ENCODE measurements around the gene KDELR3. TPM values are rescaled to one million over a fixed set of nuclear protein-coding genes. Genes with fewer than 3 reads are reported as not detected.

Gene KDELR3
- total and polyA plus RNA-seq, 4 experiments from 2014 or later = 0.10 to 0.24 TPM; not detected in 2

DNA sequence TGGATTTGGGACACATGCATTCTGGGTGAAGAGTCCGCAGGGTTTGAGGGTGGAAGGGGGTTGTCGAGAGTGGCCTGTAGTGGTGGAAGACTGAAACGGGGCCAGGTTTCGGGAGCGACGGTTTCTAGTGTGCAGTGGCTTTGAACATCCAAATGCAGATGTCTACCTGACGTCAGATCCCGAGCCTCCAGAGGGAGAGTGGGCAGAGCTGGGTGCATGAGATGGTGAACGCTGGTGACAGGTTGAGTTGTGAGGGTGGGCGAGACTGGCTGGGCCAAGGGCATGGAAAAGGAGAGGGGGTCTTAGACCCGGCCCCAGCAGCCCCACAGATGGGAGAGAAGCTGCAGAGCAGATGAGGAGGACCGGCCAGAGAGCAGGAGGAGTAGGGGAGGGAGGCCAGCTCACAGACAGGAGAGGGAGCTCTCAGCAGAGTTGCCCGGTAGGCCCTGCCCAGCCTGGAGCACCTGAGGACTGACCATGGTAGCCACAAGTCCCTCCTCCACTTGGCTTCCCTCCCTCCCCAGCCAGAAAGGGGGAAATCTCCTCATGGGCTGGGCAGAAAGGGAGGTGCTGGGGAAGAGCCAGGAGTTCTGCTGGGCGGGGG, 27.0 kb upstream of the KDELR3 start:
- Histone ChIP-seq H3K4me1 (ENCODE audit: insufficient read depth, low read length) (no peaks in the 10 kb centered on the region), H3K36me3 (ENCODE audit: insufficient read depth, low read length) (no peaks in the 10 kb centered on the region), H3K27me3 (ENCODE audit: insufficient read depth, low read length) (no peaks in the 10 kb centered on the region), H3K4me3 (ENCODE audit: low read length in 2 of 2) (no peak overlapping the region), H3K9me3 (ENCODE audit: control insufficient read depth in 1 of 2, low read length in 2 of 2) (no peaks in the 10 kb centered on the region), H3K27ac (ENCODE audit: low read depth, low read length) (no peak overlapping the region)
- H3K4me1 Mint-ChIP-seq = no peaks in the 10 kb centered on the region
- H3K36me3 Mint-ChIP-seq = no peaks in the 10 kb centered on the region
- H3K27me3 Mint-ChIP-seq = peaks cover 6 to 17% of the 10 kb centered on the region in 2 donors
- H3K9me3 Mint-ChIP-seq = peaks cover 0 to 3% (median 0%) of the 10 kb centered on the region in 8 donors
- POLR2A ChIA-PET (ENCODE audit: partially characterized antibody) = no interaction called here
- CTCF ChIA-PET (ENCODE audit: partially characterized antibody) = no interaction called here
- no peak for DNase-seq
- peak overlapping the region in 1 of 7 donors; percentile 27 for H3K27ac Mint-ChIP-seq
- intact Hi-C loops (cut with micrococcal nuclease) = no loop called here
- H3K4me3 Mint-ChIP-seq = no peak overlapping the region

GRCh38 chr22:38441620-38442287, 26.1 kb upstream of the KDELR3 start:
- H3K36me3 ChIP-seq (ENCODE audit: insufficient read depth, low read length) = no peaks in the 10 kb centered on the region
- ChIA-PET POLR2A (ENCODE audit: partially characterized antibody) (no interaction called here), CTCF (ENCODE audit: partially characterized antibody) (no interaction called here)
- Mint-ChIP-seq H3K27ac (no peak overlapping the region), H3K4me3 (no peak overlapping the region), H3K36me3 (no peaks in the 10 kb centered on the region), H3K4me1 (no peaks in the 10 kb centered on the region), H3K27me3 (peaks cover 6 to 15% of the 10 kb centered on the region in 2 donors), H3K9me3 (peaks cover 0 to 3% (median 0%) of the 10 kb centered on the region in 8 donors)
- DNase-seq = no peak
- H3K27me3 ChIP-seq (ENCODE audit: insufficient read depth, low read length) = no peaks in the 10 kb centered on the region
- intact Hi-C loops (cut with micrococcal nuclease) = no loop called here
- H3K9me3 ChIP-seq (ENCODE audit: control insufficient read depth in 1 of 2, low read length in 2 of 2) = no peaks in the 10 kb centered on the region
- no peak overlapping the region for H3K27ac ChIP-seq (ENCODE audit: low read depth, low read length)
- no peaks in the 10 kb centered on the region for H3K4me1 ChIP-seq (ENCODE audit: insufficient read depth, low read length)
- no peak overlapping the region for H3K4me3 ChIP-seq (ENCODE audit: low read length in 2 of 2)

GRCh38 chr22:38442967-38443627, 24.8 kb upstream of the KDELR3 start:
- intact Hi-C loops (cut with micrococcal nuclease) = no loop called here
- peak overlapping the region in 1 of 7 donors; percentile 69 for H3K27ac Mint-ChIP-seq

GRCh38 chr22:38443628-38444521, 24.0 kb upstream of the KDELR3 start:
- no peaks in the 10 kb centered on the region for H3K9me3 ChIP-seq (ENCODE audit: control insufficient read depth in 1 of 2, low read length in 2 of 2)
- Mint-ChIP-seq H3K27ac (no peak overlapping the region), H3K27me3 (peaks cover 3 to 13% of the 10 kb centered on the region in 2 donors), H3K36me3 (no peaks in the 10 kb centered on the region), H3K4me3 (no peak overlapping the region), H3K4me1 (no peaks in the 10 kb centered on the region), H3K9me3 (peaks cover 0 to 1% (median 0%) of the 10 kb centered on the region in 8 donors)
- ChIA-PET CTCF (ENCODE audit: partially characterized antibody) (no interaction called here), POLR2A (ENCODE audit: partially characterized antibody) (no interaction called here)
- no peak overlapping the region for H3K27ac ChIP-seq (ENCODE audit: low read depth, low read length)
- intact Hi-C loops (cut with micrococcal nuclease) = no loop called here
- no peak overlapping the region for H3K4me3 ChIP-seq (ENCODE audit: low read length in 2 of 2)
- no peaks in the 10 kb centered on the region for H3K36me3 ChIP-seq (ENCODE audit: insufficient read depth, low read length)
- H3K4me1 ChIP-seq (ENCODE audit: insufficient read depth, low read length) = no peaks in the 10 kb centered on the region
- DNase-seq = no peak
- no peaks in the 10 kb centered on the region for H3K27me3 ChIP-seq (ENCODE audit: insufficient read depth, low read length)

More at GRCh38 chr22:38442967-38443627, 24.8 kb upstream of the KDELR3 start:
- Mint-ChIP-seq H3K4me1 (no peaks in the 10 kb centered on the region), H3K9me3 (peaks cover 0 to 3% (median 0%) of the 10 kb centered on the region in 8 donors), H3K4me3 (peak overlapping the region in 1 of 8 donors; percentile 32), H3K36me3 (no peaks in the 10 kb centered on the region), H3K27me3 (peaks cover 3 to 12% of the 10 kb centered on the region in 2 donors)
- no peaks in the 10 kb centered on the region for H3K36me3 ChIP-seq (ENCODE audit: insufficient read depth, low read length)
- ChIA-PET CTCF (ENCODE audit: partially characterized antibody) (no interaction called here), POLR2A (ENCODE audit: partially characterized antibody) (no interaction called here)
- no peak overlapping the region for H3K4me3 ChIP-seq (ENCODE audit: low read length in 2 of 2)
- no peaks in the 10 kb centered on the region for H3K4me1 ChIP-seq (ENCODE audit: insufficient read depth, low read length)
- no peaks in the 10 kb centered on the region for H3K27me3 ChIP-seq (ENCODE audit: insufficient read depth, low read length)
- DNase-seq = no peak
- no peaks in the 10 kb centered on the region for H3K9me3 ChIP-seq (ENCODE audit: control insufficient read depth in 1 of 2, low read length in 2 of 2)
- no peak overlapping the region for H3K27ac ChIP-seq (ENCODE audit: low read depth, low read length)

- ChIA-PET CTCF (ENCODE audit: partially characterized antibody) (no interaction called here), POLR2A (ENCODE audit: partially characterized antibody) (no interaction called here)
- Mint-ChIP-seq H3K4me1 (no peaks in the 10 kb centered on the region), H3K9me3 (peaks cover 0 to 1% (median 0%) of the 10 kb centered on the region in 8 donors), H3K27me3 (peaks cover 5 to 20% of the 10 kb centered on the region in 2 donors), H3K27ac (peak overlapping the region in 2 of 7 donors; percentile 5 to 28), H3K4me3 (no peak overlapping the region), H3K36me3 (no peaks in the 10 kb centered on the region)
- Histone ChIP-seq H3K27ac (ENCODE audit: low read depth, low read length) (no peak overlapping the region), H3K4me1 (ENCODE audit: insufficient read depth, low read length) (no peaks in the 10 kb centered on the region), H3K9me3 (ENCODE audit: control insufficient read depth in 1 of 2, low read length in 2 of 2) (no peaks in the 10 kb centered on the region), H3K36me3 (ENCODE audit: insufficient read depth, low read length) (no peaks in the 10 kb centered on the region), H3K27me3 (ENCODE audit: insufficient read depth, low read length) (no peaks in the 10 kb centered on the region), H3K4me3 (ENCODE audit: low read length in 2 of 2) (no peak overlapping the region)
- DNase-seq = no peak
- intact Hi-C loops (cut with micrococcal nuclease) = no loop called here
Observed at GRCh38 chr22:38444783-38445182, 23.1 kb upstream of the KDELR3 start.

GRCh38 chr22:38446018-38446601, 21.8 kb upstream of the KDELR3 start:
- no peaks in the 10 kb centered on the region for H3K27me3 ChIP-seq (ENCODE audit: insufficient read depth, low read length)
- no peak overlapping the region for H3K4me3 Mint-ChIP-seq
- intact Hi-C loops (cut with micrococcal nuclease) = no loop called here
- H3K27me3 Mint-ChIP-seq = peaks cover 11 to 30% of the 10 kb centered on the region in 2 donors
- H3K9me3 ChIP-seq (ENCODE audit: control insufficient read depth in 1 of 2, low read length in 2 of 2) = no peaks in the 10 kb centered on the region
- H3K4me1 ChIP-seq (ENCODE audit: insufficient read depth, low read length) = no peaks in the 10 kb centered on the region
- CTCF ChIA-PET (ENCODE audit: partially characterized antibody) = interaction anchor here (1.0 kb wide), 1 partner anchor 394 kb away, joined by 3 read pairs; no protein-coding TSS in a partner anchor
- H3K36me3 Mint-ChIP-seq = no peaks in the 10 kb centered on the region
- H3K4me1 Mint-ChIP-seq = no peaks in the 10 kb centered on the region
- no peak for DNase-seq
- no peak overlapping the region for H3K27ac ChIP-seq (ENCODE audit: low read depth, low read length)
- no peaks in the 10 kb centered on the region for H3K36me3 ChIP-seq (ENCODE audit: insufficient read depth, low read length)
- POLR2A ChIA-PET (ENCODE audit: partially characterized antibody) = no interaction called here
- H3K9me3 Mint-ChIP-seq = peaks cover 0 to 1% (median 0%) of the 10 kb centered on the region in 8 donors
- no peak overlapping the region for H3K4me3 ChIP-seq (ENCODE audit: low read length in 2 of 2)
- H3K27ac Mint-ChIP-seq = no peak overlapping the region
